ENCODE measurements around the gene HOXB9. TPM values are rescaled to one million over a fixed set of nuclear protein-coding genes. Genes with fewer than 3 reads are reported as not detected.

Gene HOXB9
- total RNA-seq, 5 donors from 2014 or later (not counting 1 experiment from before 2014, with no cell fraction given), result 0.19 to 0.43 (median 0.30) TPM; not detected in 1

GRCh38 chr17:48644910-48645557 is 18.9 kb upstream of the HOXB9 start:
- H3K36me3 ChIP-seq (ENCODE audit: control insufficient read depth in 2 of 2, extremely low read depth in 1 of 2, insufficient read depth in 1 of 2, low read length in 1 of 2), result no peaks in the 10 kb centered on the region
- ChIA-PET CTCF (no interaction called here), POLR2A (no interaction called here)
- peaks cover 7 to 36% of the 10 kb centered on the region in 2 experiments for H3K4me1 ChIP-seq (ENCODE audit: control insufficient read depth in 1 of 2, extremely low read depth in 1 of 2, insufficient read depth in 2 of 2, low read length in 2 of 2)
- no peaks in the 10 kb centered on the region for H3K36me3 Mint-ChIP-seq
- no peak overlapping the region for H3K27ac ChIP-seq (ENCODE audit: low read length)
- no peak overlapping the region for H3K27ac Mint-ChIP-seq
- no peaks in the 10 kb centered on the region for H3K9me3 ChIP-seq
- H3K4me3 Mint-ChIP-seq, result peak overlapping the region; percentile 44 to 83 (median 83)
- DNase-seq (no peak), ATAC-seq (replicated peaks in 1 of 4) (no peak)
- peaks cover 26 to 36% (median 33%) of the 10 kb centered on the region in 3 donors for H3K4me1 Mint-ChIP-seq
- H3K27me3 ChIP-seq (replicated peaks in 1 of 2; ENCODE audit: control insufficient read depth in 2 of 2, extremely low read depth in 1 of 2, insufficient read depth in 2 of 2, low read length in 1 of 2), result peaks cover 27 to 77% of the 10 kb centered on the region in 2 experiments
- no peaks in the 10 kb centered on the region for H3K9me3 Mint-ChIP-seq
- H3K27me3 Mint-ChIP-seq, result peaks cover 70 to 73% of the 10 kb centered on the region in 2 donors
- H3K4me3 ChIP-seq (ENCODE audit: control insufficient read depth in 1 of 2, extremely low read depth in 1 of 2, low read length in 1 of 2), result no peak overlapping the region
- 96% methylated on average over 3 of the region's 6 CpGs for WGBS (ENCODE audit: insufficient coverage)

- POLR2A ChIA-PET, result no interaction called here
- H3K27ac Mint-ChIP-seq, result no peak overlapping the region
Measured at GRCh38 chr17:48644159-48644558, 18.0 kb upstream of the HOXB9 start.

DNA sequence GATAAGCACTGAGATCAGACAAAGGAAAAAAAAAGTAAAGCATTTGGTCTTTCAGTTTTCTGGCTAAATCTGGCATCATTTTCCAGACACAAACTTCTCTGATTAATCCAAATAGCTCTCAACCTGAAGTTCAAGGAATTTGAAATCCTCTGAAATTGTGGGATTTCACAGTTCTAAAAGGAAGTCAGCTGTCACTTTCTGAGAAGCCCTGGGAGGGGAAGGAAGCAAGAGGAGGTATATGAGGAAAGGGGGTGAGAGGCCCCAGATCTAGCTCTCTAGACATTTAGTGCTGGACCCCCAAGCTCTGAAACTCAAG is 17.5 kb upstream of the HOXB9 start:
- DNase-seq, result no peak
- Mint-ChIP-seq H3K4me1 (peaks cover 26 to 36% (median 33%) of the 10 kb centered on the region in 3 donors), H3K36me3 (no peaks in the 10 kb centered on the region), H3K4me3 (no peak overlapping the region), H3K27ac (no peak overlapping the region), H3K27me3 (peaks cover 69 to 87% of the 10 kb centered on the region in 2 donors), H3K9me3 (no peaks in the 10 kb centered on the region)
- Histone ChIP-seq H3K27ac (ENCODE audit: low read length) (no peak overlapping the region), H3K4me3 (ENCODE audit: control insufficient read depth in 1 of 2, extremely low read depth in 1 of 2, low read length in 1 of 2) (no peak overlapping the region), H3K27me3 (replicated peaks in 1 of 2; ENCODE audit: control insufficient read depth in 2 of 2, extremely low read depth in 1 of 2, insufficient read depth in 2 of 2, low read length in 1 of 2) (peaks cover 22 to 81% of the 10 kb centered on the region in 2 experiments), H3K36me3 (ENCODE audit: control insufficient read depth in 2 of 2, extremely low read depth in 1 of 2, insufficient read depth in 1 of 2, low read length in 1 of 2) (no peaks in the 10 kb centered on the region), H3K4me1 (ENCODE audit: control insufficient read depth in 1 of 2, extremely low read depth in 1 of 2, insufficient read depth in 2 of 2, low read length in 2 of 2) (peaks cover 7 to 36% of the 10 kb centered on the region in 2 experiments), H3K9me3 (no peaks in the 10 kb centered on the region)
- CTCF ChIA-PET, result no interaction called here
- POLR2A ChIA-PET, result no interaction called here
- ATAC-seq (replicated peaks in 1 of 4), result no peak

More at GRCh38 chr17:48644159-48644558, 18.0 kb upstream of the HOXB9 start:
- Mint-ChIP-seq H3K36me3 (no peaks in the 10 kb centered on the region), H3K27me3 (peaks cover 70 to 82% of the 10 kb centered on the region in 2 donors), H3K4me1 (peaks cover 26 to 36% (median 33%) of the 10 kb centered on the region in 3 donors), H3K4me3 (peak overlapping the region in 1 of 3 donors; percentile 1), H3K9me3 (no peaks in the 10 kb centered on the region)
- Histone ChIP-seq H3K4me1 (ENCODE audit: control insufficient read depth in 1 of 2, extremely low read depth in 1 of 2, insufficient read depth in 2 of 2, low read length in 2 of 2) (peaks cover 7 to 36% of the 10 kb centered on the region in 2 experiments), H3K4me3 (ENCODE audit: control insufficient read depth in 1 of 2, extremely low read depth in 1 of 2, low read length in 1 of 2) (no peak overlapping the region), H3K9me3 (no peaks in the 10 kb centered on the region), H3K27ac (ENCODE audit: low read length) (no peak overlapping the region), H3K27me3 (replicated peaks in 1 of 2; ENCODE audit: control insufficient read depth in 2 of 2, extremely low read depth in 1 of 2, insufficient read depth in 2 of 2, low read length in 1 of 2) (peaks cover 21 to 81% of the 10 kb centered on the region in 2 experiments), H3K36me3 (ENCODE audit: control insufficient read depth in 2 of 2, extremely low read depth in 1 of 2, insufficient read depth in 1 of 2, low read length in 1 of 2) (no peaks in the 10 kb centered on the region)
- no CpG with 5 or more reads among the region's 1 CpG for WGBS (ENCODE audit: insufficient coverage)
- no peak for DNase-seq
- no peak for ATAC-seq (replicated peaks in 1 of 4)
- CTCF ChIA-PET, result interaction anchor here in 1 of 2 donors (0.6 kb wide), 1 partner anchor 8 kb away, joined by 3 read pairs; no protein-coding TSS in a partner anchor

- no peak overlapping the region for H3K27ac Mint-ChIP-seq
- peaks cover 25 to 32% (median 30%) of the 10 kb centered on the region in 3 donors for H3K4me1 Mint-ChIP-seq
- Histone ChIP-seq H3K9me3 (no peaks in the 10 kb centered on the region), H3K27me3 (replicated peaks in 1 of 2; ENCODE audit: control insufficient read depth in 2 of 2, extremely low read depth in 1 of 2, insufficient read depth in 2 of 2, low read length in 1 of 2) (peaks cover 23 to 78% of the 10 kb centered on the region in 2 experiments), H3K4me1 (ENCODE audit: control insufficient read depth in 1 of 2, extremely low read depth in 1 of 2, insufficient read depth in 2 of 2, low read length in 2 of 2) (peaks cover 7 to 36% of the 10 kb centered on the region in 2 experiments), H3K27ac (ENCODE audit: low read length) (no peak overlapping the region), H3K36me3 (ENCODE audit: control insufficient read depth in 2 of 2, extremely low read depth in 1 of 2, insufficient read depth in 1 of 2, low read length in 1 of 2) (no peaks in the 10 kb centered on the region), H3K4me3 (ENCODE audit: control insufficient read depth in 1 of 2, extremely low read depth in 1 of 2, low read length in 1 of 2) (no peak overlapping the region)
- no peak overlapping the region for H3K4me3 Mint-ChIP-seq
- peaks cover 69 to 89% of the 10 kb centered on the region in 2 donors for H3K27me3 Mint-ChIP-seq
- DNase-seq (no peak), ATAC-seq (replicated peaks in 1 of 4) (no peak)
- no peaks in the 10 kb centered on the region for H3K36me3 Mint-ChIP-seq
- WGBS (ENCODE audit: insufficient coverage), result 42% methylated on average over 6 of the region's 23 CpGs
- ChIA-PET POLR2A (no interaction called here), CTCF (no interaction called here)
- H3K9me3 Mint-ChIP-seq, result no peaks in the 10 kb centered on the region
Measured at GRCh38 chr17:48642843-48643696, 16.9 kb upstream of the HOXB9 start.

GRCh38 chr17:48642059-48642842 is 16.1 kb upstream of the HOXB9 start:
- CTCF ChIA-PET, result no interaction called here
- DNase-seq (no peak), ATAC-seq (replicated peaks in 1 of 4) (no peak)
- Histone ChIP-seq H3K27ac (ENCODE audit: low read length) (no peak overlapping the region), H3K27me3 (replicated peaks in 1 of 2; ENCODE audit: control insufficient read depth in 2 of 2, extremely low read depth in 1 of 2, insufficient read depth in 2 of 2, low read length in 1 of 2) (peaks cover 24 to 77% of the 10 kb centered on the region in 2 experiments), H3K4me3 (ENCODE audit: control insufficient read depth in 1 of 2, extremely low read depth in 1 of 2, low read length in 1 of 2) (no peak overlapping the region), H3K36me3 (ENCODE audit: control insufficient read depth in 2 of 2, extremely low read depth in 1 of 2, insufficient read depth in 1 of 2, low read length in 1 of 2) (no peaks in the 10 kb centered on the region), H3K4me1 (ENCODE audit: control insufficient read depth in 1 of 2, extremely low read depth in 1 of 2, insufficient read depth in 2 of 2, low read length in 2 of 2) (peaks cover 5 to 29% of the 10 kb centered on the region in 2 experiments), H3K9me3 (no peaks in the 10 kb centered on the region)
- Mint-ChIP-seq H3K4me1 (peaks cover 18 to 25% (median 24%) of the 10 kb centered on the region in 3 donors), H3K36me3 (no peaks in the 10 kb centered on the region), H3K27ac (peak overlapping the region in 1 of 2 donors; percentile 72), H3K27me3 (peaks cover 70 to 90% of the 10 kb centered on the region in 2 donors), H3K4me3 (peak overlapping the region in 1 of 3 donors; percentile 9), H3K9me3 (no peaks in the 10 kb centered on the region)
- POLR2A ChIA-PET, result no interaction called here
- WGBS (ENCODE audit: insufficient coverage), result 21% methylated on average over 52 of the region's 58 CpGs

GRCh38 chr17:48641541-48642058 is 15.4 kb upstream of the HOXB9 start:
- CTCF ChIA-PET, result no interaction called here

More at GRCh38 chr17:48641541-48642058, 15.4 kb upstream of the HOXB9 start:
- POLR2A ChIA-PET, result no interaction called here
- Histone ChIP-seq H3K27me3 (replicated peaks in 1 of 2; ENCODE audit: control insufficient read depth in 2 of 2, extremely low read depth in 1 of 2, insufficient read depth in 2 of 2, low read length in 1 of 2) (peaks cover 26 to 78% of the 10 kb centered on the region in 2 experiments), H3K36me3 (ENCODE audit: control insufficient read depth in 2 of 2, extremely low read depth in 1 of 2, insufficient read depth in 1 of 2, low read length in 1 of 2) (no peaks in the 10 kb centered on the region), H3K9me3 (no peaks in the 10 kb centered on the region), H3K27ac (ENCODE audit: low read length) (no peak overlapping the region), H3K4me3 (ENCODE audit: control insufficient read depth in 1 of 2, extremely low read depth in 1 of 2, low read length in 1 of 2) (no peak overlapping the region), H3K4me1 (ENCODE audit: control insufficient read depth in 1 of 2, extremely low read depth in 1 of 2, insufficient read depth in 2 of 2, low read length in 2 of 2) (peaks cover 3 to 25% of the 10 kb centered on the region in 2 experiments)
- DNase-seq (no peak), ATAC-seq (replicated peaks in 1 of 4) (no peak)
- Mint-ChIP-seq H3K4me3 (peak overlapping the region in 1 of 3 donors; percentile 9), H3K9me3 (no peaks in the 10 kb centered on the region), H3K27ac (peak overlapping the region in 1 of 2 donors; percentile 72), H3K4me1 (peaks cover 20 to 25% (median 24%) of the 10 kb centered on the region in 3 donors), H3K36me3 (no peaks in the 10 kb centered on the region), H3K27me3 (peaks cover 72 to 94% of the 10 kb centered on the region in 2 donors)
- WGBS (ENCODE audit: insufficient coverage), result 16% methylated on average over 15 of the region's 29 CpGs
